Upper lobe of right lung (tissue), 1 donor: Measurements from ENCODE around the gene LMAN2L. TPM values are rescaled to one million over a fixed set of nuclear protein-coding genes. Genes with fewer than 3 reads are reported as not detected.

ENCODE experiments used
- ATAC-seq: fragments of 200-7000 bp; cut with Tn5 transposase; one replicate; pipeline ENCODE4 v1.9.1; 2020; ENCODE audit warnings: mild to moderate bottlenecking, moderate library complexity
- DNase-seq: peaks from one replicate; pipeline ENCODE4 v3.0.0-alpha.2; 2020
- H3K27ac ChIP-seq: fragments of 200-600 bp; one replicate; pipeline ENCODE4 v1.8.0; 2022
- H3K27me3 ChIP-seq: fragments of 200-600 bp; one replicate; pipeline ENCODE4 v1.8.0; 2022; ENCODE audit warnings: mild to moderate bottlenecking
- H3K36me3 ChIP-seq: fragments of 200-600 bp; one replicate; pipeline ENCODE4 v1.8.0; 2022
- H3K4me1 ChIP-seq: fragments of 200-600 bp; one replicate; pipeline ENCODE4 v1.8.0; 2022
- H3K4me3 ChIP-seq: fragments of 200-600 bp; one replicate; pipeline ENCODE4 v1.8.0; 2022; ENCODE audit warnings: mild to moderate bottlenecking
- H3K9me3 ChIP-seq: fragments of 200-600 bp; one replicate; pipeline ENCODE4 v1.8.0; 2022
- intact Hi-C: fragments of 100-400 bp; cut with DNase I; formaldehyde crosslinking; loops from one replicate; pipeline ENCODE4 v1.11.0; 2022
- total RNA-seq: library from RNA; stranded (reverse); fragmentation: NEBNext Ultra II Directional; extraction: Animal tissue kit (Norgen Biotek cat#: 25700); gene quantifications from one replicate; pipeline ENCODE4 v1.2.1, GENCODE V29; 2021
- TF ChIP-seq, protein P1 (sequence below): fragments of 200-600 bp; IDR thresholded peaks from one replicate; pipeline ENCODE4 v1.8.0; 2022; ENCODE audit warnings: antibody characterized with exemption
- donor health status: DM: no; HTN: yes; CAD: no; lungs with severe emphysema.

The LMAN2L gene
- total RNA-seq, 1 donor from 2014 or later = 16.5 TPM

DNA sequence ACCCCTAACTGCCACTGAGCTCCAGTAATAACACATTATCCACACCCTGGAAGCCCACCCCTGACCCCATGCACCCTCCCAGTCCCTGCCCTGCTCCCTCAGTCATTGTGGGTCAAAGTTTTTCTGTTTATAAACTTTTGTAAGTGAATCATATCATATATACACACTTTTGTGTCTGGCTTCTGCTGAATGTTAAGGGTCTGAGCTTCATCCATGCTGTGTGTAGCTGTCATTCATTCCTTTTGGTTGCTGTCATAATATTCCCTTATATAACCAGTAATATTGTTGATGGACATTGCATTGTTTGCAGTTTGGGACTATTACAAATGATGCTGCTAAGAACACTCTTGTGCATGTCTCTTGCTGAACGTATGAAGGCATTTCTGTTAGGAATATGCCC lies 35.3 kb upstream of the LMAN2L start:
- Histone ChIP-seq H3K9me3 (no peaks in the 10 kb centered on the region), H3K27ac (no peak overlapping the region), H3K4me3 (no peak overlapping the region), H3K4me1 (peaks cover 6% of the 10 kb centered on the region), H3K36me3 (no peaks in the 10 kb centered on the region), H3K27me3 (no peaks in the 10 kb centered on the region)
- TF ChIP-seq, protein P1, sequence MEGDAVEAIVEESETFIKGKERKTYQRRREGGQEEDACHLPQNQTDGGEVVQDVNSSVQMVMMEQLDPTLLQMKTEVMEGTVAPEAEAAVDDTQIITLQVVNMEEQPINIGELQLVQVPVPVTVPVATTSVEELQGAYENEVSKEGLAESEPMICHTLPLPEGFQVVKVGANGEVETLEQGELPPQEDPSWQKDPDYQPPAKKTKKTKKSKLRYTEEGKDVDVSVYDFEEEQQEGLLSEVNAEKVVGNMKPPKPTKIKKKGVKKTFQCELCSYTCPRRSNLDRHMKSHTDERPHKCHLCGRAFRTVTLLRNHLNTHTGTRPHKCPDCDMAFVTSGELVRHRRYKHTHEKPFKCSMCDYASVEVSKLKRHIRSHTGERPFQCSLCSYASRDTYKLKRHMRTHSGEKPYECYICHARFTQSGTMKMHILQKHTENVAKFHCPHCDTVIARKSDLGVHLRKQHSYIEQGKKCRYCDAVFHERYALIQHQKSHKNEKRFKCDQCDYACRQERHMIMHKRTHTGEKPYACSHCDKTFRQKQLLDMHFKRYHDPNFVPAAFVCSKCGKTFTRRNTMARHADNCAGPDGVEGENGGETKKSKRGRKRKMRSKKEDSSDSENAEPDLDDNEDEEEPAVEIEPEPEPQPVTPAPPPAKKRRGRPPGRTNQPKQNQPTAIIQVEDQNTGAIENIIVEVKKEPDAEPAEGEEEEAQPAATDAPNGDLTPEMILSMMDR = no peak
- intact Hi-C loops = no loop called here
- no peak for ATAC-seq
- no peak for DNase-seq

DNA sequence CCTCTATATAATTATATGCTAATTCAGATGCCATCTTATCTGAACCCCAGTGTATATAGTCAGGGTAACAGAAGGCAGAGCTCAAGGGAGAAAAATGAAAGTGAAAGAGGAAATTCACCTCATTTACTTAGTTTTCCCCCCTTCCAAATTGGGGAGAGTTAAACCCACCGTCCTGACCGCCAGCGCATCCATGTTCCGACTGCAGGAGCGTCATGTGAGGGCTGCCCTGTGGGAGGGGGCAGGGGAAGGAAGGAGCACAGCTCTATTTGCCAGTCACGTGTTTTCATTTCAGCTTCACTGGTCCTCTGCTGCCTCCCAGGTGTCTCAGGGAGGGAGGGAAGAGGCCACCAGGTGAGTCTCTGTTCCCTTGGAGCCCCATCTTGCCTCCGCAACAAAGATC lies 34.1 kb upstream of the LMAN2L start:
- TF ChIP-seq, protein P1 = no peak
- intact Hi-C loops = no loop called here
- Histone ChIP-seq H3K4me1 (peaks cover 6% of the 10 kb centered on the region), H3K4me3 (peak overlapping the region; percentile 31), H3K9me3 (no peaks in the 10 kb centered on the region), H3K27me3 (no peaks in the 10 kb centered on the region), H3K36me3 (no peaks in the 10 kb centered on the region), H3K27ac (no peak overlapping the region)
- DNase-seq (no peak), ATAC-seq (peak; percentile 37)

DNA sequence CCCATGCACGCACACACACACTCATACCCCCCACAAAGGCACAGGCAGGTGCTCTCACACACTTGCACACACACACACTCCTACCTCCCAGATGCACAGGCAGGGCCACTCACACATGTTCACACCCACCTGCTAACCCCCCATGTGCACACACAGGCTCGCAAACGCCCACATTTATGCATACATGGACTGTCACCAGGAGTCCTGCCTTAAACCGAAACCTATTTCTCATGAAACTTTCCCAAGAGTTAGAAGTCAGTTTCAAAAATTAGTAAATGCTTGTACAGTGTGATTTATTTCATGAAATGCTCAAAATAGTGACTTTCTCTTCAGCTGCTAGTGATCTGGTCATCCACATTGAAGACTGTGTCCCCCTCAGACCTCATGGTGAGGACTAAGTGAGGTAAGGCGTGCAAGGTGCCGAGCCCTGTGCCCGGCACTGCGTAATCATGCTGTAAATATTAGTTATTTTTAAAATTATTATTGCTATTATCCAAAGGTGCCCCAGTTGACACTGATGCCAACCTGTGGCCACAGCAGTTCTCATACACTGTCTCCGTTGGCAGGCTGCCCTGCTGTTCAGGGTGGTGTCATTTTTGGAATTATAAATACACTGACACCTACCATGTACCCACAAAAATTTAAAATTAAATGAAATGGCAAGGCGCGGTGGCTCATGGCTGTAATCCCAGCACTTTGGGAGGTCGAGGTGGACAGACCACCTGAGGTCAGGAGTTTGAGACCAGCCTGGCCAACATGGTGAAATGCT lies 33.2 kb upstream of the LMAN2L start:
- ATAC-seq = no peak
- intact Hi-C loops = no loop called here
- no peaks in the 10 kb centered on the region for H3K27me3 ChIP-seq
- no peaks in the 10 kb centered on the region for H3K9me3 ChIP-seq
- H3K4me3 ChIP-seq = no peak overlapping the region
- H3K4me1 ChIP-seq = peaks cover 6% of the 10 kb centered on the region
- TF ChIP-seq, protein P1 = no peak
- no peaks in the 10 kb centered on the region for H3K36me3 ChIP-seq
- no peak overlapping the region for H3K27ac ChIP-seq
- DNase-seq = no peak

DNA sequence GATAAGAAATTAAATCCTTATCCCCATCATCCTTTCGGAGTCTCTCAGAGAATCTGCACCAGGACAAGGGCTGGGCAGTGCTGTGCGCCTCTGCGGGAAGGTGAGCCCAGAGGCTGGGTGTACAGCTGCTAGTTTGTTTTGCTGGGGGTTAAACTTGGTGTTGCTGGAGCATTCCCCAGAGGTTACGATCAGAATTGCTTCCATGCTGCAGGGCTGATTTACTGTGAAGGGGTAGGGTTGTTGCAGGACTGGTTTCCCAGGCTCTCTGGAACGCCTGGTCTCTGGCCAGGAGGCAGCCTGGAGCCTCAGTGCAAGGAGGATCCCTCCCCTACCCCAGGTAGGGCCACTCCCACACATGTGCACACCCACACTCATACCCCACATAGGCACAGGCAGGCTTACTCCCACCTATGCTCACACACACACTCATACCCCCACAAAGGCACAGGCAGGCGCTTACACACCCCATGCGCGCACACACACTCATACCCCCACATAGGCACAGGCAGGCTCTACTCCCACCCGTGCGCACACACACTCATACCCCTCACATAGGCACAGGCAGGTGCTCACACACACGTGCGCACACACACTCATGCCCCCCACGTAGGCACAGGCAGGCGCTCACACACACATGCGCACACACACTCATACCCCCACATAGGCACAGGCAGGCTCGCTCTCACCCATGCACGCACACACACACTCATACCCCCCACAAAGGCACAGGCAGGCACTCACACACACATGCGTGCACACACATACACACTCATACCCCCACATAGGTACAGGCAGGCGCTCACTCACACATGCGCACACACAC lies 32.1 kb upstream of the LMAN2L start:
- Histone ChIP-seq H3K4me1 (peaks cover 6% of the 10 kb centered on the region), H3K36me3 (no peaks in the 10 kb centered on the region), H3K4me3 (no peak overlapping the region), H3K9me3 (no peaks in the 10 kb centered on the region), H3K27ac (no peak overlapping the region), H3K27me3 (no peaks in the 10 kb centered on the region)
- TF ChIP-seq, protein P1 = no peak
- peak; percentile 86 for ATAC-seq
- DNase-seq = peak; percentile 83
- intact Hi-C loops = no loop called here

DNA sequence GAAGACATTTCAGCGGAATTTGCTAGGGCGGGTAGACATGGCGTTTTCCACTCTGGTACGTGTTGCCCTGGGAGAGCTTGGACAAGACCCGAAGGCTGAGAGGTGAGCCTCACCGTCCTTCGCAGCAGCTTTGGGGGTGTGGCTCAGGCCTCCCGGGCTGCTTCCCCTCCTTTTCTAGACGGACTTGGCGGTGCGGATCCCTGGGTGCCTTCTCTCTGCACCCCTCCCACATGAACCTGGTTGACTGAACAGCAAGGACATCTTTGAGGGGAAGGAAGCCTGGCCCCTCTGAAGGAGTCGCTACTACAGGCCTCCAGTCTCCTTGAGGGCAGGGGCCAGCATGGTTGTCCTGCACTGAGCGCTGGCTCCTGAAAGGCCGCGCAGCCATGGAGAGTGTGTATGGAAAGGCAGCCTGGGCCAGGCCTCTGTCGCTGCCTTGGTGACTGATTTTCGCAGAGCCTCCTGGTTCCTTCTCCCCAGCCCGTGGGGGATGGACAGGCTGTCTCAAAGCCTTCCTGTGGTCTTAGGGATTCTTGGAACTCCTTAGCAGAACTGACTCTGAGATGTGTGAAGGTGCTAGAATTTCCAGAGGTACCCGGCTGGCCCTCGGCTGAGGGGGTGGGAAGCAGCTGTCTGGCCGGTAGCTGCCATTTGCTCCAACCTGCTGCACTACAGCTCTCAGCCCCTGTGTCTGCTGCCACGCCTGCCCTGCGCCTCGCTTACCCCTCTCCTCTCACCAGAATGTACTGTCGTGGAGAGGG lies 30.8 kb upstream of the LMAN2L start:
- H3K9me3 ChIP-seq = no peaks in the 10 kb centered on the region
- no peak for ATAC-seq
- intact Hi-C loops = no loop called here
- H3K4me1 ChIP-seq = peaks cover 6% of the 10 kb centered on the region
- no peaks in the 10 kb centered on the region for H3K36me3 ChIP-seq
- H3K27ac ChIP-seq = no peak overlapping the region
- no peaks in the 10 kb centered on the region for H3K27me3 ChIP-seq
- no peak for DNase-seq
- no peak overlapping the region for H3K4me3 ChIP-seq
- TF ChIP-seq, protein P1 = no peak
